Kidney (tissue), 14 donors: ENCODE results near the gene PKIG. TPM values are rescaled to one million over a fixed set of nuclear protein-coding genes. Genes with fewer than 3 reads are reported as not detected.
A peak's percentile ranks its signal among the peaks of the same experiment; 100 is the strongest.
"Not testable (repeated sequence)": the region's sequence is repeated elsewhere in the genome, so short reads cannot be mapped to it uniquely, and the experiment has no call there.

Experiments used
- DNase-seq, 5 donors: peaks; one replicate each; pipeline ENCODE4 v3.0.0-alpha.2; 2013 to 2020
- FAIRE-seq: peaks from 2 replicates; lab custom pipeline; 2012; peaks lifted over from hg19 to GRCh38; lab: Jason Lieb, UNC
- H3K27ac ChIP-seq, 2 donors: one replicate each; pipeline ENCODE4 v1.7.0; 2013; ENCODE audit warnings: low read depth in 2 of 2, low read length in 2 of 2, inconsistent platforms in 1 of 2
- H3K27me3 ChIP-seq: one replicate; pipeline ENCODE4 v1.7.1; 2013; ENCODE audit warnings: low read length, inconsistent platforms; ENCODE audit not compliant: control insufficient read depth, insufficient read depth
- H3K36me3 ChIP-seq, 3 donors: one replicate each; pipeline versions ENCODE4 v1.7.0 to v1.7.1; 2013; ENCODE audit warnings: low read length in 3 of 3, control low read depth in 1 of 3, inconsistent platforms in 1 of 3; ENCODE audit not compliant: insufficient read depth in 3 of 3, control insufficient read depth in 2 of 3
- H3K4me1 ChIP-seq, 3 donors: one replicate each; pipeline versions ENCODE4 v1.7.0 to v1.7.1; 2013; ENCODE audit warnings: low read length in 3 of 3, inconsistent platforms in 1 of 3, low read depth in 1 of 3; ENCODE audit not compliant: control insufficient read depth in 2 of 3, insufficient read depth in 2 of 3
- H3K4me3 ChIP-seq, 3 donors: one replicate each; pipeline versions ENCODE4 v1.7.0 to v1.8.1; 2013; ENCODE audit warnings: low read length in 3 of 3, control low read depth in 1 of 3, inconsistent platforms in 1 of 3
- H3K9ac ChIP-seq, 3 donors: one replicate each; pipeline versions ENCODE4 v1.7.0 to v1.7.1; 2013; ENCODE audit warnings: low read length in 3 of 3, control low read depth in 1 of 3, inconsistent platforms in 1 of 3
- H3K9me3 ChIP-seq, 3 donors: one replicate each; pipeline versions ENCODE4 v1.7.0 to v1.7.1; 2013; ENCODE audit warnings: low read length in 3 of 3, control low read depth in 1 of 3, inconsistent platforms in 1 of 3; ENCODE audit not compliant: control insufficient read depth in 2 of 3, insufficient read depth in 1 of 3
- intact Hi-C: fragments of 100-400 bp; cut with DNase I; formaldehyde crosslinking; loops from one replicate; pipeline ENCODE4 v1.11.1; 2022
- polyA plus RNA-seq: library from polyadenylated mRNA; stranded (reverse); fragments of 350-450 nt; fragmentation: Illumina TruSeq; extraction: RNeasy Lipid Tissue Mini Kit (QIAGEN cat#74804); gene quantifications from one replicate; pipeline ENCODE4 v1.2.3, GENCODE V29; 2014; ENCODE audit warnings: low read depth, low replicate concordance; ENCODE audit not compliant: insufficient read depth
- total RNA-seq: library from RNA; stranded (reverse); fragmentation: NEBNext Ultra II Directional; extraction: Animal tissue kit (Norgen Biotek cat#: 25700); gene quantifications from one replicate; pipeline ENCODE4 v1.2.1, GENCODE V29; 2021
- TF ChIP-seq, protein P1 (sequence below): IDR thresholded peaks from 3 replicates; pipeline ENCODE4 v1.5.1; 2012; ENCODE audit warnings: mild to moderate bottlenecking, moderate library complexity, borderline replicate concordance; ENCODE audit not compliant: insufficient read depth; ENCODE audit errors: extremely low read depth
- donor health status: control.
- donor health status: control.
- donor health status: control.
- donor health status: control.
- donor health status: control.
- donor health status: DM: yes; HTN: yes; CAD: no.
- donor health status: Normal renal cell carcinoma (clear cell type).

The PKIG gene
- total and polyA plus RNA-seq, 2 donors from 2014 or later: 71.1 to 150 TPM

DNA sequence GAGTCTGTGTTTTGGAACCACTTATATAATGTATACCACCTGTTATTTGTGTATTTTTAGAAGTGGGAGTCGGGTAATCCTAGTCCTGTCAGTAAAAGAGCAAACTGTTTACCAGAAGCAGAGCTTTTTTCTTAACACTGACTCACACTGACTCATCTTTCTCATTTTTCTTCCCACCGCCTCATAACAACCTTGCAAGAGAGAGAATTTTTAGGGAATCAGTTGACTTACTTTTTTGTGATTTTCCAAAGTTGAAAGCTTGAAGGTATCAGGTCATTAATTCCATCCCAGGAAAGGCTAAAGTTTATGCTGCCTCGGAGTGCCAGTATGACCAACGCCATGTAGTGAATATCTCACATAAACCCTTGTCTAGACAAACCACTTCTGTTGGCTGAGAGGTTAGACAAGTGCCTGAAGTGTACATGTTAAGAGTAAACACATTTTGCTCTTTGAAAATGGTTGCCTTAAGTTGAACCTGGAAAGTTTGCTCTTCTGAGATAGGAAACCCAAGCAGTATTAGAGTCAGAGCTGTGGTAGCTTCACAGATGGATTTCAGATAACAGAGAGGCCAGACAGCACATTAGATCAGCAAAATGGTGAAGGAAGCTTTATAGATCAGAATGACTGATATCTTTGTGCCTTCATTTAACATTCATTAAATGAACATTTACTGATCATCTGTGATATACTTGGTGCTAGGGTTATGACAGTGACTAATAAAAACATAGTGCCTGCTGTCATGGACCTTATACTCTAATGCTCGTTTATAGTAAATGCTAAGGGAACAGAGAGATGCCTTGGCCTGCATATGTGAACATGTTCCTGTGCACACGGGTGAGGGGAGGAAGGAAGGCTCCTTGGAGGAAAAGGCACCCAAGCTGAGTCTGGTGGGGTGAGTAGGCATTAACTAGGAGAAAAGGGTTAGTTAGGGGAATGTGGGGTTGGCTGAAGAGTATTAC is 29.1 kb upstream of the PKIG start:
- no peak overlapping the region for H3K27ac ChIP-seq
- intact Hi-C loops: no loop called here
- DNase-seq: peak in 2 of 5 donors; percentile 18 to 21
- H3K9me3 ChIP-seq: no peaks in the 10 kb centered on the region
- H3K9ac ChIP-seq: no peak overlapping the region
- peaks cover 0 to 8% (median 5%) of the 10 kb centered on the region in 3 donors for H3K4me1 ChIP-seq
- TF ChIP-seq, protein P1, sequence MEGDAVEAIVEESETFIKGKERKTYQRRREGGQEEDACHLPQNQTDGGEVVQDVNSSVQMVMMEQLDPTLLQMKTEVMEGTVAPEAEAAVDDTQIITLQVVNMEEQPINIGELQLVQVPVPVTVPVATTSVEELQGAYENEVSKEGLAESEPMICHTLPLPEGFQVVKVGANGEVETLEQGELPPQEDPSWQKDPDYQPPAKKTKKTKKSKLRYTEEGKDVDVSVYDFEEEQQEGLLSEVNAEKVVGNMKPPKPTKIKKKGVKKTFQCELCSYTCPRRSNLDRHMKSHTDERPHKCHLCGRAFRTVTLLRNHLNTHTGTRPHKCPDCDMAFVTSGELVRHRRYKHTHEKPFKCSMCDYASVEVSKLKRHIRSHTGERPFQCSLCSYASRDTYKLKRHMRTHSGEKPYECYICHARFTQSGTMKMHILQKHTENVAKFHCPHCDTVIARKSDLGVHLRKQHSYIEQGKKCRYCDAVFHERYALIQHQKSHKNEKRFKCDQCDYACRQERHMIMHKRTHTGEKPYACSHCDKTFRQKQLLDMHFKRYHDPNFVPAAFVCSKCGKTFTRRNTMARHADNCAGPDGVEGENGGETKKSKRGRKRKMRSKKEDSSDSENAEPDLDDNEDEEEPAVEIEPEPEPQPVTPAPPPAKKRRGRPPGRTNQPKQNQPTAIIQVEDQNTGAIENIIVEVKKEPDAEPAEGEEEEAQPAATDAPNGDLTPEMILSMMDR: no peak
- no peaks in the 10 kb centered on the region for H3K27me3 ChIP-seq
- no peaks in the 10 kb centered on the region for H3K36me3 ChIP-seq
- no peak for FAIRE-seq
- H3K4me3 ChIP-seq: no peak overlapping the region

DNA sequence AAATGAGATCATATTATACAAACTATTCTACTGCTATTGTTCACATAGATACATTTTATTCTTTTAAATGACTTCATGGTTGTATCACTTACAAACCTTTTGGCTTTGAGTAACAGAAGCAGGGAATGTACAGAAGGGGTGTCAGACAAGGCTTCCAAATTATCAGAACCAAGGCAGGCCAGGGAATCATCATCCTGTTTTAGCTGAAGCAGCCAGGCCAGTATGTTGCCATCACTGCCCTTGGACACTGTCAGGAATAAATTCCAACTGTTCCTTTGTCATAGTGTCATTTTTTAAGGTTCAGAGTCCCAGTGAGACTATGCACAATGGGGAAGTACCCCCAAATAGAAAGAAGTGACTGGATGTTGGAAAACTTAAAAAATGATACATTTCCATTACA is 23.1 kb upstream of the PKIG start:
- no peak overlapping the region for H3K4me3 ChIP-seq
- H3K27ac ChIP-seq: no peak overlapping the region
- DNase-seq (no peak), FAIRE-seq (no peak)
- intact Hi-C loops: no loop called here
- no peaks in the 10 kb centered on the region for H3K9me3 ChIP-seq
- no peaks in the 10 kb centered on the region for H3K27me3 ChIP-seq
- TF ChIP-seq, protein P1: no peak
- H3K36me3 ChIP-seq: no peaks in the 10 kb centered on the region
- peaks cover 0 to 4% (median 0%) of the 10 kb centered on the region in 3 donors for H3K4me1 ChIP-seq
- no peak overlapping the region for H3K9ac ChIP-seq

DNA sequence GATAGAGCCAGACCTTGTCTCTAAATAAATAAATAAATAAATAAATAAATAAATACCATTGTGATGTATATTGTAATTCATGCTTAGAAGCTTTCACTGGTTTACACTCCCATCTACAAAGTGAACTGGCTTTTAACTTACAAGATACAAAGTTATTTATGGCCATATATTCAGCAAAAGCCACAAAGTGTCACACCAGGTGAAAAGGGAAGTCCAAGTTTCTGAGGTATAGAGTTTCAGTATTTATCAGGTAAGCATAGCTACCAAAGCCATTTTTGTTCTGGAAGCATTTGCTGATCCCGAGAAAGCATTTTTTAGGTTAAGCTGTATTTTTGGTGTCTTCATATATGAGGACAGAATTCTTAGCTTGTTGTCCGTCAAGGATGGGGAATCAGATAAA is 22.1 kb upstream of the PKIG start:
- intact Hi-C loops: no loop called here
- no peak overlapping the region for H3K9ac ChIP-seq
- no peaks in the 10 kb centered on the region for H3K36me3 ChIP-seq
- no peaks in the 10 kb centered on the region for H3K27me3 ChIP-seq
- H3K4me1 ChIP-seq: no peaks in the 10 kb centered on the region
- TF ChIP-seq, protein P1: no peak
- no peak overlapping the region for H3K27ac ChIP-seq
- DNase-seq (no peak), FAIRE-seq (no peak)
- no peaks in the 10 kb centered on the region for H3K9me3 ChIP-seq
- no peak overlapping the region for H3K4me3 ChIP-seq

DNA sequence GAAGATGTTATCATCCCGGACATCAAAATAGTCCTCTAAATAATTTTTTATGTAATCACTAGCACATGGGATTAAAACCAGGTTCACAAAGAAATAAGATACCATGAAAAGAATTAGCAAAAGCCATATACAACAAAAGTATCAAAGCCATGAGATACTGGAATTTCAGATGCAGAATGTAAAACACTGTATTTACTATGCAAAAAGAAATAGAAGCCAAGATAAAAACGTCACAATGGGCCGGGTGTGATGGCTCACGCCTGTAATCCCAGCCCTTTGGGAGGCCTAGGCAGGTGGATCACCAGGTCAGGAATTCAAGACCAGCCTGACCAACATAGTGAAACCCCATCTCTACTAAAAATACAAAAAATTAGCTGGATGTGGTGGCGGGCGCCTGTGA is 21.6 kb upstream of the PKIG start:
- H3K4me3 ChIP-seq, H3K36me3 ChIP-seq, H3K9me3 ChIP-seq, FAIRE-seq, H3K4me1 ChIP-seq, H3K9ac ChIP-seq, intact Hi-C loops, DNase-seq, H3K27me3 ChIP-seq, H3K27ac ChIP-seq: not testable (repeated sequence)
